DND-41 (cell line): Measurements from ENCODE around the gene KCNH1.

ENCODE experiments used
- ATAC-seq: fragments of 200-7000 bp; cut with Tn5 transposase; 3 replicates; pipeline ENCODE4 v1.9.1; 2021; ENCODE audit warnings: low read depth; ENCODE audit not compliant: insufficient read depth
- DNase-seq: peaks from one replicate; pipeline ENCODE4 v3.0.0-alpha.2; 2020
- H2AFZ ChIP-seq: 2 replicates; pipeline ENCODE4 v1.6.0; 2012; ENCODE audit warnings: low read depth, low read length
- H3K27ac ChIP-seq: 2 replicates; pipeline ENCODE4 v1.5.1; 2012; ENCODE audit warnings: low read length, inconsistent platforms
- H3K27me3 ChIP-seq: fragments of 200-600 bp; sonication (generic); 2 replicates; pipeline ENCODE4 v1.6.0; 2012; ENCODE audit warnings: low read length, mild to moderate bottlenecking, inconsistent platforms; ENCODE audit not compliant: insufficient read depth, poor library complexity
- H3K36me3 ChIP-seq: 2 replicates; pipeline ENCODE4 v1.5.1; 2012; ENCODE audit warnings: low read length, inconsistent platforms; ENCODE audit not compliant: insufficient read depth
- H3K4me1 ChIP-seq: 2 replicates; pipeline ENCODE4 v1.5.1; 2012; ENCODE audit warnings: mild to moderate bottlenecking, low read length; ENCODE audit not compliant: insufficient read depth
- H3K4me2 ChIP-seq: 2 replicates; pipeline ENCODE4 v1.6.0; 2012; ENCODE audit warnings: mild to moderate bottlenecking, moderate library complexity, low read length, inconsistent platforms; ENCODE audit not compliant: insufficient read depth
- H3K4me3 ChIP-seq, 2 experiments: fragments of 200-600 bp in 1 of 2; shearing (Covaris generic) in 1 of 2; 2 replicates each; pipeline ENCODE4 v1.5.1; 2012 to 2016; ENCODE audit warnings: inconsistent platforms in 2 of 2, low read length in 2 of 2, mild to moderate bottlenecking in 2 of 2, low read depth in 1 of 2, moderate library complexity in 1 of 2
- H3K79me2 ChIP-seq: 2 replicates; pipeline ENCODE4 v1.6.0; 2012; ENCODE audit warnings: low read length, inconsistent platforms; ENCODE audit not compliant: insufficient read depth
- H3K9ac ChIP-seq: 2 replicates; pipeline ENCODE4 v1.6.0; 2012; ENCODE audit warnings: low read depth, mild to moderate bottlenecking, inconsistent platforms, low read length, moderate library complexity
- H3K9me3 ChIP-seq: 2 replicates; pipeline ENCODE4 v1.5.1; 2012; ENCODE audit warnings: low read length, moderate library complexity, mild to moderate bottlenecking, inconsistent platforms; ENCODE audit not compliant: insufficient read depth, severe bottlenecking
- H4K20me1 ChIP-seq: 2 replicates; pipeline ENCODE4 v1.6.0; 2012; ENCODE audit warnings: low read length; ENCODE audit not compliant: insufficient read depth
- EZH2 ChIP-seq: IDR thresholded peaks from 3 replicates; pipeline ENCODE4 v1.6.1; 2012; ENCODE audit warnings: borderline replicate concordance, low read depth, mild to moderate bottlenecking, moderate library complexity, low read length, inconsistent platforms; ENCODE audit not compliant: severe bottlenecking
- TF ChIP-seq, protein P1 (sequence below): IDR thresholded peaks from 2 replicates; pipeline ENCODE4 v1.5.1; 2012; ENCODE audit warnings: borderline replicate concordance, low read length, moderate library complexity, mild to moderate bottlenecking; ENCODE audit not compliant: poor library complexity, severe bottlenecking; ENCODE audit errors: extremely low read depth

Gene KCNH1

DNA sequence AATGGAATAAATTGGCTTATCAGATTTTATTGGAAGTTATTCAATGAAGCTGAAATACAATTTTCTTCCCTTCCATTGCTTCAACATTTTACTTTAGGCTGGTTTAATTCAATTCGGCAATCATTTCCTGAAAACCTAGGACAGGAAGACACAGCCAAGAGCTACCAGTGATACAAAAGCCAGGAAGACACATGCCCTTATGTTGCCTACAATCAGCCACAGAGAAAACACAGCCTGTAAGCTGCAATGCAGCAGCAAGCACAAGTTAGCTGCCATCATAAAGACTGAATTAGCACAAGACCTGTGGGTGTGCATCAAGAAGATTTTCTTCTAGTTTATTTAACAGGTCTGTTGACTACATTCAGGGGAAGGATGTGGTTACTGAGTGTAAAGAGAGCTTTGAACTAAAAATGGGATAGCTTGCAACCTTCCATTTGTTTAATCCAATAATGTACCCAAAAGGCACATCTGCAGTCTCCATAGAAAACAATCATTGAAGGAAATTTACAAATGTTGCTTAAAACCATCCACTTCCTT, 193.8 kb downstream of the KCNH1 start:
- Histone ChIP-seq H3K79me2 (no peaks in the 10 kb centered on the region), H2AFZ (no peak overlapping the region), H3K27ac (no peak overlapping the region), H3K9me3 (no peaks in the 10 kb centered on the region), H3K9ac (no peak overlapping the region), H3K4me3 (no peak overlapping the region), H3K36me3 (no peaks in the 10 kb centered on the region), H3K4me2 (no peak overlapping the region), H4K20me1 (no peaks in the 10 kb centered on the region), H3K4me1 (no peaks in the 10 kb centered on the region), H3K27me3 (peaks cover 3% of the 10 kb centered on the region)
- TF ChIP-seq, protein P1, sequence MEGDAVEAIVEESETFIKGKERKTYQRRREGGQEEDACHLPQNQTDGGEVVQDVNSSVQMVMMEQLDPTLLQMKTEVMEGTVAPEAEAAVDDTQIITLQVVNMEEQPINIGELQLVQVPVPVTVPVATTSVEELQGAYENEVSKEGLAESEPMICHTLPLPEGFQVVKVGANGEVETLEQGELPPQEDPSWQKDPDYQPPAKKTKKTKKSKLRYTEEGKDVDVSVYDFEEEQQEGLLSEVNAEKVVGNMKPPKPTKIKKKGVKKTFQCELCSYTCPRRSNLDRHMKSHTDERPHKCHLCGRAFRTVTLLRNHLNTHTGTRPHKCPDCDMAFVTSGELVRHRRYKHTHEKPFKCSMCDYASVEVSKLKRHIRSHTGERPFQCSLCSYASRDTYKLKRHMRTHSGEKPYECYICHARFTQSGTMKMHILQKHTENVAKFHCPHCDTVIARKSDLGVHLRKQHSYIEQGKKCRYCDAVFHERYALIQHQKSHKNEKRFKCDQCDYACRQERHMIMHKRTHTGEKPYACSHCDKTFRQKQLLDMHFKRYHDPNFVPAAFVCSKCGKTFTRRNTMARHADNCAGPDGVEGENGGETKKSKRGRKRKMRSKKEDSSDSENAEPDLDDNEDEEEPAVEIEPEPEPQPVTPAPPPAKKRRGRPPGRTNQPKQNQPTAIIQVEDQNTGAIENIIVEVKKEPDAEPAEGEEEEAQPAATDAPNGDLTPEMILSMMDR: no peak
- no peak for TF ChIP-seq EZH2
- DNase-seq (no peak), ATAC-seq (peak; percentile 64)

DNA sequence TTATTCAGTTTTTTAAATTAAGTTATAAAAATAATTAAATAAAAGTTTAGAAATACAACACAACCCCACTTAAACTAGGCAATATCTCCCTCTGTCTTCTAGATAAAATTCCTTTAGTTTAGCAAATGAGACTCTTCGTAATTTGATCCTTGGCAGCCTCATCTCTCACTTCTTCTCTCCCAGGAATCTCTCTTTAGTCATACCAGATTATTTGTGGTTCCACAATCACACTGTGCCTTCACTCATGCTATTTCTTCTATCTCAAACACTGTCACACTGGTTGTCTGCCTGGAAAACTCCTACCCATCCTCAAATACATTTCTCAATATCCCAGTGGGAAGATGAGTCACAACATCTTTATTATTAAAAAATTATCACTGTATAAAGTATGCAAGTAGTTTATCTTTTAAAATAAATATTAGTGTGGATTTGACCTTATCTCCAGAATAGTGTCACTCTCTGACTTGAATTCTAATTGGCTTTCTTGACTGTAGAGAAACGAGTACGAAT, 195.5 kb downstream of the KCNH1 start:
- ATAC-seq (no peak), DNase-seq (no peak)
- H3K4me3 ChIP-seq: no peak overlapping the region
- H3K4me1 ChIP-seq: no peaks in the 10 kb centered on the region
- no peaks in the 10 kb centered on the region for H4K20me1 ChIP-seq
- H3K9me3 ChIP-seq: no peaks in the 10 kb centered on the region
- peaks cover 3% of the 10 kb centered on the region for H3K27me3 ChIP-seq
- H3K27ac ChIP-seq: no peak overlapping the region
- H3K9ac ChIP-seq: no peak overlapping the region
- H3K4me2 ChIP-seq: no peak overlapping the region
- no peak overlapping the region for H2AFZ ChIP-seq
- H3K36me3 ChIP-seq: no peaks in the 10 kb centered on the region
- H3K79me2 ChIP-seq: no peaks in the 10 kb centered on the region
- TF ChIP-seq, protein P1: no peak
- no peak for TF ChIP-seq EZH2

DNA sequence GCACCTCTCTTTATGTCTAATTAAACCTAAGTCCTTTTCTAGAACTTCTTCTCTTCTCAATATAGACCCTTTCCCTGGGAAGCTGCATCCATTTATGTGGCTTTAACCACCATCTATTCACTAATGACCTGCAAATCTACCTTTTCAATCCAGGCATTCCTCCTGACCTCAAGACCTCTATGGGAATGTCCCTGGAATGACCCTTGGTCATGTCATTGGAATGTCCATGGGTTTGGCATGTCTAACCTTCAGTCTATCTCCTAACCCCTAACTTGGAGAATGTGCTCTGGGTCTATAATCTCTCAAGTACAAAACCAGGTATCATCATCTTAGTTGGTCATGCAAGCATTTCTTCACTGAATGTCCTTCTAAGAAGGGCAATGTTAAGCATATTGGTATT, 196.1 kb downstream of the KCNH1 start:
- DNase-seq: no peak
- H3K36me3 ChIP-seq: no peaks in the 10 kb centered on the region
- TF ChIP-seq, protein P1: no peak
- no peak for TF ChIP-seq EZH2

DNA sequence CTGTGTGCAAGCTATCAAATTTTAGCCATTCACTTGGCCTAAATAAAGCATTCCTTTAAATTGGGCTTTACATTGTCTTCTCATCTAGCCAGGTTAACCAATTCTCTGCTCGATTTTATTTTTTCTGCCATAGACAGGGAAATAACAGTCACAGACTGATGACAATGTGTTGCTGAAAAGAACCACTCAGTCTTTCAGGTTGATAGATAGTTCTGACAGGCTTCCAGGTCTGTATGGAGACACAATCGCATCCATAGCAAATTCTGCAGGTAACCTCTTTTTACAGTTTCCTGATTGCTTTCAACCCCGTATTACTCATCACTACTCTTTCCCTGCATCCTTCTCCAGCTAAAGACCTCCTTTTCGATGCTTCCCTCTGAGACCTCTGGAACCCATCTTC, 198.0 kb downstream of the KCNH1 start:
- Histone ChIP-seq H2AFZ (no peak overlapping the region), H3K4me1 (no peaks in the 10 kb centered on the region), H3K9me3 (no peaks in the 10 kb centered on the region), H3K27ac (no peak overlapping the region), H3K36me3 (no peaks in the 10 kb centered on the region), H3K79me2 (no peaks in the 10 kb centered on the region), H3K9ac (no peak overlapping the region), H4K20me1 (no peaks in the 10 kb centered on the region), H3K4me3 (no peak overlapping the region), H3K27me3 (peaks cover 3% of the 10 kb centered on the region), H3K4me2 (no peak overlapping the region)
- ATAC-seq (no peak), DNase-seq (no peak)
- no peak for TF ChIP-seq EZH2

More for the DNA sequence above, 196.1 kb downstream of the KCNH1 start:
- no peak for ATAC-seq
- H3K27me3 ChIP-seq: peaks cover 3% of the 10 kb centered on the region
- H2AFZ ChIP-seq: no peak overlapping the region
- no peaks in the 10 kb centered on the region for H4K20me1 ChIP-seq
- H3K4me1 ChIP-seq: no peaks in the 10 kb centered on the region
- H3K9me3 ChIP-seq: no peaks in the 10 kb centered on the region
- no peak overlapping the region for H3K4me3 ChIP-seq
- H3K79me2 ChIP-seq: no peaks in the 10 kb centered on the region
- no peak overlapping the region for H3K9ac ChIP-seq
- no peak overlapping the region for H3K27ac ChIP-seq
- H3K4me2 ChIP-seq: no peak overlapping the region
